GM12891 (cell line): ENCODE measurements around the gene MXI1.
A peak's percentile ranks its signal among the peaks of the same experiment; 100 is the strongest.
"Not testable (repeated sequence)": the region's sequence is repeated elsewhere in the genome, so short reads cannot be mapped to it uniquely, and the experiment has no call there.

ENCODE experiments used
- DNase-seq: peaks from one replicate; pipeline ENCODE4 v3.0.0; 2011; ENCODE audit warnings: low spot score; ENCODE audit not compliant: insufficient read length
- FAIRE-seq: peaks from 2 replicates; lab custom pipeline; 2011; peaks lifted over from hg19 to GRCh38; lab: Jason Lieb, UNC
- PAX5 ChIP-seq: IDR thresholded peaks from 2 replicates; pipeline ENCODE4 v1.6.1; 2011; ENCODE audit warnings: low read length, moderate library complexity, mild to moderate bottlenecking; ENCODE audit not compliant: insufficient read depth, severe bottlenecking
- POLR2A ChIP-seq: IDR thresholded peaks from 2 replicates; pipeline ENCODE4 v1.6.1; 2011; ENCODE audit warnings: low read depth, low read length, control low read depth
- POLR2AphosphoS5 ChIP-seq: IDR thresholded peaks from 2 replicates; pipeline ENCODE4 v1.6.1; 2011; ENCODE audit warnings: low read depth, low read length, control low read depth
- POU2F2 ChIP-seq: IDR thresholded peaks from 2 replicates; pipeline ENCODE4 v1.6.1; 2011; ENCODE audit warnings: low read depth, mild to moderate bottlenecking, control low read depth, low read length, moderate library complexity
- SPI1 ChIP-seq: IDR thresholded peaks from 2 replicates; pipeline ENCODE4 v1.6.1; 2011; ENCODE audit warnings: low read depth, low read length, control low read depth
- TAF1 ChIP-seq: IDR thresholded peaks from 2 replicates; pipeline ENCODE4 v1.6.1; 2011; ENCODE audit warnings: low read depth, low read length, control low read depth

The MXI1 gene

DNA sequence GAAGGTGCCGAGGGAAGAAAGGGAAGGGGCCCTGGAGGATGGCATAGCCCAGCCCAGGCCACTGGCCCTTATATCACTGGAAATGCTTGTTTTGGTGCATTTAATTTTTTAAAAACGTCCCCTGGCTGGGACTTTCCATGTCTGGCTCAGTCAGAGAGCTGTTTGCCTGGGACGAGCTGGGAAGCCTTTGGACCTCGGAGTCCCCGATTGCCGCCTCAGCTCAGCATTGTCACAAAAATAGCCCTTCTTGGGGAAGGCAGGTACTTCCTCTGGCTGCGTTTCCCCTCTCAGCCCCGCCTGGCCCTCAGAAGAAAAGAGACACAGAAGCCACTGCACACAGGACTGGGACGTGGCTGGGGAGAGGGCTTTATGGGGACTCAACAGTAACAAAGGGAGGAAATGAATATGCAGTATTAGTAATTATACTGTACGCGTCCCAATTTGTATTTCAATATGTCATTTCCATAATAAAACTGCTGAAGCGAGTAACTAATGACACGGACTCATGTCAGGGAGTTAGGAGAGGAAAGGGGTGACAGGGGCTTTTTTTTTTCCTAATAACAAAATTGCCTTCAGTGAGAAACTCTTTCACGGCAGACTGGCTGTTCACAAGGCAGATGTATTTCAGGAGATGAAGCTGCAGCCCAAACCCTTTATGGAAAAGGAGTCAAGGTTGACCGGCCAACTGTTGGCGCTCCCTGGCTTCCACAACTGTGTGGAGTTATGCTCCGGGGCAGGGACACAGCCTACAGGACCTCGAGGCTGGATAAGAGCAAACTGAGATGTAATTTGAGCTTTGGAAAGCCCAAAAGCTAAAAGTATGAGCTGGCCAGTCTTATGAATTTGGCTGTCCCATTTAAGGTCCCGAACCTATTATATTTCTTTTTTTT lies 31.0 kb upstream of the MXI1 start:
- DNase-seq (no peak), FAIRE-seq (peak; percentile 61)
- TF ChIP-seq PAX5 (no peak), POU2F2 (no peak), POLR2A (no peak), SPI1 (no peak), POLR2AphosphoS5 (no peak), TAF1 (no peak)

DNA sequence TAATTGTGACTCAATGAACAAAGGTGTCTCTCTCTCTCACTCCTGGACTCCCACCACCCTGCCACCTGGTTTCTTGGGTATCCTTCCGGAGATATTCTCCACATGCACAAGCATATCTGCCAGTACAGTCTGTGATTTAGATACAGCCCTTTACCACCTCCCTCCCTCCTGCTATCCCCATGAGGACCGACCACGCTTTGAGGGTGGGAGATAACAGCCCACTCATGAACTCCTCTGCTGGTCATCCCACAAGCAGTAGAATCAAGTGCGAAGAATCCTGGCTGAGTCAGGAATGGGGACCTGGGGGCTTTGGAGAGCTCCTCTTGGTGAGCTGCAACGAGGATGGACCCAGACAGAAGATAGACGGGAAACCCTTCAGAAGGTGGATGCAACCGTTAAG lies 28.2 kb upstream of the MXI1 start:
- DNase-seq (no peak), FAIRE-seq (peak; percentile 28)
- no peak for TF ChIP-seq POLR2AphosphoS5
- no peak for TF ChIP-seq PAX5
- TF ChIP-seq POLR2A = no peak
- TF ChIP-seq TAF1 = no peak
- TF ChIP-seq POU2F2 = no peak
- TF ChIP-seq SPI1 = no peak

DNA sequence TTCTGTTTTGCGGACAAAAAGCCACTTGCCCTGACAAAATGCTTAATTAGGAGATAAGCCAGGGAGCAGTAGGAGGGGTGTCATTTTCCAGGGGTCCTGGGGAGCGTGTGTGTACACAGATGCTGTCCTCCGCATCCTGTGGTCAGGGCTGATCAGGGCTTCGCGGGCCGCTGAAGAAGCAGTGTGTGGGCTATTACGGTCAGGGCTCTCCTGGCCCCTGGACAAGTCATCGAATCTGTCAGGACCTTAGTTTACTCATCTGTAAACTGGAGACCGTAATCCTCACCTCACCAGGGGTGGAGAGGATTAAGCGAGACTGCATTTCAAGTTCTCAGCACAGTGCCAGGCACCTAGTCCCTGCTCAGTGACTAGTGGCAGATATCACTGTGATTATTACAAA lies 26.0 kb upstream of the MXI1 start:
- FAIRE-seq (no peak), DNase-seq (no peak)
- TF ChIP-seq TAF1 (no peak), POLR2AphosphoS5 (no peak), POLR2A (no peak), PAX5 (no peak), SPI1 (no peak), POU2F2 (no peak)

DNA sequence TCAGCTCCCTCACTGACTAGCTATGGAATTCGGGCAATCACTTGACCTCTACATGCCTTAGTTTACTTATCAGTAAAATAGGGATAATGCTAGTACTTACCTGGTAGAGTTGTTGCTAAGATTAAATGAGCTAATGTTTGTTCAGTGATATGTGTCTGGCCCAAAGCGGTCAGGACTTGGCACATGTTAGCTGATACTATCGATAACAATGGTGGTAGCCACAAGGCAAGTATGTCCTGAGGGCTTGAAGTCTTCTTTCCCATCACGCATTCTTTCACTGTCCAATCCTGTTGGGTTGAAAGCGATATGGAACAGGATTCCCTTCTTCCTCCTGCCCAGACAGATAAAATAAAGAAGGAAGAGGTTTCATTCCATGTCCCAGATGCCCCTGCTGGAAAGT lies 25.5 kb upstream of the MXI1 start:
- no peak for FAIRE-seq
- DNase-seq = no peak

DNA sequence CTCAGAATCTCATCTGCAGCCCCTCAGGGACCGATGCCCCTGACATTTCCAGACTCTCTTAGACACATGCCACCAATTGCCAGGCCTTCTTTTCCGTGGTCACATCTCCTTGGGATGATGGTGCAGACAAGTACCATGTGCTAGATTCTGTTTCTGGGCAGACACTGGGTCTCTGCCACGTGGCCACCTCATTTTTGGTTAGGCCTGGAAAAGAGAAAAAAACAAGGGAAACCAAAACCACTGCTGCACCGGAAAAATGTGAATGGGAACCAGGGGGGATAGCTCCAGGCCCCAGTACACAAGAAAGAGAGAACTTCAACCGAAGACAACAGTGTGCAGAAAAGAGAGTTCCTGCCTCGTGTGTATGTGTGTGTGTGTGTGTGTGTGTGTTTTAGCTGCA lies 23.0 kb upstream of the MXI1 start:
- no peak for FAIRE-seq

More for the DNA sequence above, 25.5 kb upstream of the MXI1 start:
- TF ChIP-seq POU2F2 (no peak), POLR2A (no peak), POLR2AphosphoS5 (no peak), TAF1 (no peak), PAX5 (no peak), SPI1 (no peak)

DNA sequence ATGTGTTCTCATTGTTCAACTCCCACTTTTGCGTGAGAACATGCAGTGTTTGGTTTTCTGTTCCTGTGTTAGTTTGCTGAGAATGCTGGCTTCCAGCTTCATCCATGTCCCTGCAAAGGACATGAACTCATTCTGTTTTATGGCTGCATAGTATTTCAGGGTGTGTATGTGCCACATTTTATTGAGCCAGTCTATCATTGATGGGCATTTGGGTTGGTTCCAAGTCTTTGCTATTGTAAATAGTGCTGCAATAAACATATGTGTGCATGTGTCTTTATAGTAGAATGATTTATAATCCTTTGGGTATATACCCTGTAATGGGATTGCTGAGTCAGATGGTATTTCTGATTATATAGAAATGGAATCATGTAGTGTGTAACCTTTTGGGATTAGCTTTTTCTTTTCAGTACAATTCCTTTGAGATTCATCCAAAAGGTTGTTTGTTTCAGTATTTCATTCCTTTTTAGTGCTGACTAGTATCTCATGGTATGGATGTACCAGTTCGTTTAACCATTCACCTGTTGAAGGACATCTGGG lies 21.7 kb upstream of the MXI1 start:
- not testable (repeated sequence) for DNase-seq, FAIRE-seq

More for the DNA sequence above, 23.0 kb upstream of the MXI1 start:
- no peak for DNase-seq
- TF ChIP-seq POU2F2 = no peak
- TF ChIP-seq TAF1 = no peak
- no peak for TF ChIP-seq PAX5
- TF ChIP-seq POLR2A = no peak
- TF ChIP-seq POLR2AphosphoS5 = no peak
- no peak for TF ChIP-seq SPI1

GRCh38 chr10:110190170-110190569 lies 17.2 kb upstream of the MXI1 start:
- DNase-seq (no peak), FAIRE-seq (no peak)
- TF ChIP-seq PAX5 = no peak
- TF ChIP-seq TAF1 = no peak
- TF ChIP-seq POLR2A = no peak
- no peak for TF ChIP-seq POLR2AphosphoS5
- no peak for TF ChIP-seq POU2F2
- TF ChIP-seq SPI1 = no peak

DNA sequence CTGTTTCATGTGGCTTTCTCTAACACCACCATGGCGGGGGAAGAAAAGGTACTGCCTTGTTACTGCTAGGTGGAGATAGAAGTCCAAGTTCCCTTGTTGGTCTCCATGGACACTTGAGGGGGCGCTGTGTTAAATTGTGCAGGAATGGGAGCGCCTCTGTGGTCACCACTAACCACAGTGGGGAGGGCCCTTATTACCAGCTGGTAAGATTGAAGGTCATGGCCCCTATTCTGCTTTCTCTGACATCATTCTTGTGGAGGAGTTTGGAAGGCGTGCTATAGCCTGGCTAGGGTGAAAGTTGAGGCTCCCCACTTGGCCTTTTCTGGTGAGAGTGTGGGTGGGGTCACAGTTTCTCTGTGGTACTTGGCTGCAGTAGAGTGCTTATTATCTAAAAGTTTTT lies 14.9 kb upstream of the MXI1 start:
- TF ChIP-seq POLR2AphosphoS5 = no peak
- TF ChIP-seq PAX5 = no peak
- TF ChIP-seq SPI1 = no peak
- no peak for TF ChIP-seq TAF1
- TF ChIP-seq POU2F2 = no peak
- no peak for TF ChIP-seq POLR2A
- DNase-seq (no peak), FAIRE-seq (peak; percentile 67)

DNA sequence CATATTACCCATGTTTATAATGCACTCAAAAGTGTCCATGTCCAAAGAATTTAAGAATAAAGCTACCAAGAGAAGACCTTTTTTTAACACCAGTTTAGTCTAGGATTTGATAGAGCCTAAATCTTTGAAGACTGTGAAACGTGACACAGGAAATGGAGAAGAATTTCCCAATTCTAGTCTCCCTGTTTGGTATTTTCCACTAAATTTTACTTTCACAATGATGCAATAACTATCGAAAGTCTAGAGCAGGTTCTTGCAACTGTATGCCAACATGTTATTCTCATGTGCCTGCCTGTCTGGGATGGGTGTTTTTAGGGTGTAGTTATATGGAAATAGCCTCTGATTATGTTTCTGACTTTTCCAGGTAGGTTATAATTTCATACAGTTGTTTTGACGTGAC lies 6.9 kb upstream of the MXI1 start:
- DNase-seq = no peak
- no peak for TF ChIP-seq SPI1
- FAIRE-seq = peak; percentile 16

GRCh38 chr10:110201046-110201445 lies 6.4 kb upstream of the MXI1 start:
- not testable (repeated sequence) for DNase-seq, FAIRE-seq
